Hepatocyte (in vitro differentiated cells): ENCODE results near the gene TOMM5.

Experiments used
- EZH2 ChIP-seq: fragments of 200-600 bp; sonication (generic); IDR thresholded peaks from 2 replicates; pipeline ENCODE4 v1.6.1; 2016; ENCODE audit warnings: antibody characterized with exemption, mild to moderate bottlenecking, borderline replicate concordance
- EZH2phosphoT487 ChIP-seq: fragments of 200-600 bp; sonication (generic); IDR thresholded peaks from one replicate; pipeline ENCODE4 v1.6.1; 2018; ENCODE audit warnings: antibody characterized with exemption, mild to moderate bottlenecking, low read depth, moderate library complexity; ENCODE audit not compliant: unreplicated experiment, severe bottlenecking
- TF ChIP-seq, protein P1 (sequence below): fragments of 200-600 bp; sonication (generic); IDR thresholded peaks from 2 replicates; pipeline ENCODE4 v1.5.1; 2016; ENCODE audit warnings: antibody characterized with exemption, mild to moderate bottlenecking; ENCODE audit not compliant: poor library complexity

DNA sequence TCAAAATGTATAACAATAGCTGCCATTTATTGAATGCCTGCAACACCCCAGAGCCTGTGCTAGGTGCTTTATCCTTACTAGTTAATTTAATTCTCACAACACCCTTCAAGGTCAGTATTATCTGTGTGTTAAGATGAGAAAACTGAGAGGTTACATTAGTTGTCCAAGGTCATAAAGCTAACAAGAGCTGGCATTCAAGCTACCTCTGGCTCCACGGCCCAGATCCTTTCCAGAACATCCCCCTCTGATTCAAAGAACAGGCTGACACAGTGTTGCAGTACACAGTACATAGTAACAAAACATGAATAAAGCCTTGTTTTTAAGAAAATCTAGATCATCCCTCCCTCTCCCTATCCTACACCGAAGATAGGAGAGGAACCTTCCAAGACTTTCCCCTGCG, 48.9 kb upstream of the TOMM5 start:
- TF ChIP-seq, protein P1, sequence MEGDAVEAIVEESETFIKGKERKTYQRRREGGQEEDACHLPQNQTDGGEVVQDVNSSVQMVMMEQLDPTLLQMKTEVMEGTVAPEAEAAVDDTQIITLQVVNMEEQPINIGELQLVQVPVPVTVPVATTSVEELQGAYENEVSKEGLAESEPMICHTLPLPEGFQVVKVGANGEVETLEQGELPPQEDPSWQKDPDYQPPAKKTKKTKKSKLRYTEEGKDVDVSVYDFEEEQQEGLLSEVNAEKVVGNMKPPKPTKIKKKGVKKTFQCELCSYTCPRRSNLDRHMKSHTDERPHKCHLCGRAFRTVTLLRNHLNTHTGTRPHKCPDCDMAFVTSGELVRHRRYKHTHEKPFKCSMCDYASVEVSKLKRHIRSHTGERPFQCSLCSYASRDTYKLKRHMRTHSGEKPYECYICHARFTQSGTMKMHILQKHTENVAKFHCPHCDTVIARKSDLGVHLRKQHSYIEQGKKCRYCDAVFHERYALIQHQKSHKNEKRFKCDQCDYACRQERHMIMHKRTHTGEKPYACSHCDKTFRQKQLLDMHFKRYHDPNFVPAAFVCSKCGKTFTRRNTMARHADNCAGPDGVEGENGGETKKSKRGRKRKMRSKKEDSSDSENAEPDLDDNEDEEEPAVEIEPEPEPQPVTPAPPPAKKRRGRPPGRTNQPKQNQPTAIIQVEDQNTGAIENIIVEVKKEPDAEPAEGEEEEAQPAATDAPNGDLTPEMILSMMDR = no peak
- TF ChIP-seq EZH2 (no peak), EZH2phosphoT487 (no peak)
